Activated CD4-positive, alpha-beta T cell treated with anti-CD3 and anti-CD28 coated beads, Interleukin-2, amount 10 ng/mL, durations not matched to agents 24 days and 14 days (primary cell): ENCODE measurements around the gene PLIN4. TPM values are rescaled to one million over a fixed set of nuclear protein-coding genes. Genes with fewer than 3 reads are reported as not detected.
"Not testable (repeated sequence)": the region's sequence is repeated elsewhere in the genome, so short reads cannot be mapped to it uniquely, and the experiment has no call there.

Experiments
- DNase-seq: peaks from one replicate; pipeline ENCODE4 v3.0.0; 2022
- H3K27ac Mint-ChIP-seq: one replicate; pipeline ENCODE4 v1.8.0; 2022; ENCODE audit warnings: mild to moderate bottlenecking, mixed read lengths
- H3K27me3 Mint-ChIP-seq: one replicate; pipeline ENCODE4 v1.8.0; 2022; ENCODE audit warnings: mixed read lengths
- H3K36me3 Mint-ChIP-seq: one replicate; pipeline ENCODE4 v1.8.0; 2022; ENCODE audit warnings: low read depth, mild to moderate bottlenecking, mixed read lengths
- H3K4me1 Mint-ChIP-seq: one replicate; pipeline ENCODE4 v1.8.0; 2021; ENCODE audit warnings: mixed read lengths
- H3K4me3 Mint-ChIP-seq: one replicate; pipeline ENCODE4 v1.8.0; 2022; ENCODE audit warnings: mild to moderate bottlenecking, moderate library complexity, mixed read lengths
- H3K9me3 Mint-ChIP-seq: one replicate; pipeline ENCODE4 v1.8.0; 2021; ENCODE audit warnings: mixed read lengths
- intact Hi-C: fragments of 100-400 bp; cut with micrococcal nuclease; formaldehyde crosslinking; loops from one replicate; pipeline ENCODE4 v1.15.1; 2023
- total RNA-seq: library from RNA; stranded (reverse); gene quantifications from 2 replicates; pipeline ENCODE4 v1.2.3, GENCODE V29; 2022

PLIN4 gene
- total RNA-seq, 1 donor from 2014 or later = not detected

GRCh38 chr19:4554717-4555116, 36.4 kb upstream of the PLIN4 start:
- no peak overlapping the region for H3K4me3 Mint-ChIP-seq
- intact Hi-C loops = loop anchor here (5.0 kb wide), 1 partner anchor 83 kb away; the partner anchor contains the start of gene TNFAIP8L1
- H3K36me3 Mint-ChIP-seq = no peaks in the 10 kb centered on the region
- DNase-seq = no peak
- H3K9me3 Mint-ChIP-seq = no peaks in the 10 kb centered on the region
- H3K4me1 Mint-ChIP-seq = no peaks in the 10 kb centered on the region
- H3K27ac Mint-ChIP-seq = no peak overlapping the region
- H3K27me3 Mint-ChIP-seq = no peaks in the 10 kb centered on the region

- H3K36me3 Mint-ChIP-seq = no peaks in the 10 kb centered on the region
- DNase-seq = no peak
- H3K27me3 Mint-ChIP-seq = no peaks in the 10 kb centered on the region
- intact Hi-C loops = no loop called here
- no peaks in the 10 kb centered on the region for H3K9me3 Mint-ChIP-seq
- H3K27ac Mint-ChIP-seq = no peak overlapping the region
- H3K4me1 Mint-ChIP-seq = no peaks in the 10 kb centered on the region
- no peak overlapping the region for H3K4me3 Mint-ChIP-seq
Measured at GRCh38 chr19:4553775-4554174, 35.5 kb upstream of the PLIN4 start.

- Mint-ChIP-seq H3K36me3 (no peaks in the 10 kb centered on the region), H3K27ac (no peak overlapping the region), H3K9me3 (no peaks in the 10 kb centered on the region), H3K4me1 (no peaks in the 10 kb centered on the region), H3K4me3 (no peak overlapping the region), H3K27me3 (no peaks in the 10 kb centered on the region)
- no peak for DNase-seq
- intact Hi-C loops = no loop called here
Measured at GRCh38 chr19:4553092-4553695, 34.9 kb upstream of the PLIN4 start.

- no peak for DNase-seq
- Mint-ChIP-seq H3K36me3 (no peaks in the 10 kb centered on the region), H3K4me3 (no peak overlapping the region), H3K9me3 (no peaks in the 10 kb centered on the region), H3K4me1 (no peaks in the 10 kb centered on the region), H3K27ac (no peak overlapping the region), H3K27me3 (no peaks in the 10 kb centered on the region)
- intact Hi-C loops = no loop called here
Measured at GRCh38 chr19:4552525-4552819, 34.2 kb upstream of the PLIN4 start.

- Mint-ChIP-seq H3K27me3 (no peaks in the 10 kb centered on the region), H3K36me3 (no peaks in the 10 kb centered on the region), H3K4me1 (no peaks in the 10 kb centered on the region), H3K9me3 (no peaks in the 10 kb centered on the region), H3K4me3 (no peak overlapping the region), H3K27ac (no peak overlapping the region)
- DNase-seq = no peak
- intact Hi-C loops = no loop called here
Measured at GRCh38 chr19:4550479-4551050, 32.3 kb upstream of the PLIN4 start.

DNA sequence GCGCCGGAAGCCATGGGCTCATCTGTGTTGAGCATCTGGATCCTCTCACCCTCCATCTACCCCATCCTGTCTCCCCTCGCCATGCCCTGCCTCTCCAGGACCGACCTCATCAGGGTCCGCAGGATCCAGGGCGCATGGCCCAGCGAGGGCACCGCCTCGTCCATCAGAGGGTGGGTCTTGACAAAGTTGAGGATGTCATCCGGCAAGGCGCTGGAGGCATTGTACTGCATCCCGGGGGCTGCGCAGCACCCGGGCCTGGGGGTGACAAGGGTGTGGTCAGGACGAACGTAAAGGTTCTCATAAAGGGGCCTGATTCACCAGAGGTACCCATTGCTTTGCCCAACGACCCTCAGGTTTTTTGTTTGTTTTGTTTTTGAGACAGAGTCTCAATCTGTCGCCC, 31.7 kb upstream of the PLIN4 start:
- H3K4me3 Mint-ChIP-seq = no peak overlapping the region
- H3K27me3 Mint-ChIP-seq = no peaks in the 10 kb centered on the region
- intact Hi-C loops = no loop called here
- no peak for DNase-seq
- no peak overlapping the region for H3K27ac Mint-ChIP-seq
- H3K9me3 Mint-ChIP-seq = no peaks in the 10 kb centered on the region
- H3K4me1 Mint-ChIP-seq = no peaks in the 10 kb centered on the region
- no peaks in the 10 kb centered on the region for H3K36me3 Mint-ChIP-seq

DNA sequence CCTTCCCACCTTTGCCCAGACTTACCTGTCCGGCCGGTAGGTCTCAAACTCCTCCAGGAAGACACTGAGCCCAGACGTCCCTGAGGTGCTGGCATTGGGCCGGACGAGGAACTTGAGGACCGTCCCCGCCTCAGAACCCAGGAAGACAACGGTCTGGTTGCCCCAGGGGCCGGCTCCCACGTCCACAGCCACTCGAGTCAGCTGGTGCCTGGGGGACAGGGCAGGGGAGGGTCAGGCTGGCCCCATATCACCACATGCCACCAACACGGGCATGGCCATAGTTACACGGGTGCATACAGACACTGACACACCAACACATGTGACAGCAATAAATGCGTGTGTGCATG, 29.9 kb upstream of the PLIN4 start:
- DNase-seq = no peak
- no peaks in the 10 kb centered on the region for H3K36me3 Mint-ChIP-seq

DNA sequence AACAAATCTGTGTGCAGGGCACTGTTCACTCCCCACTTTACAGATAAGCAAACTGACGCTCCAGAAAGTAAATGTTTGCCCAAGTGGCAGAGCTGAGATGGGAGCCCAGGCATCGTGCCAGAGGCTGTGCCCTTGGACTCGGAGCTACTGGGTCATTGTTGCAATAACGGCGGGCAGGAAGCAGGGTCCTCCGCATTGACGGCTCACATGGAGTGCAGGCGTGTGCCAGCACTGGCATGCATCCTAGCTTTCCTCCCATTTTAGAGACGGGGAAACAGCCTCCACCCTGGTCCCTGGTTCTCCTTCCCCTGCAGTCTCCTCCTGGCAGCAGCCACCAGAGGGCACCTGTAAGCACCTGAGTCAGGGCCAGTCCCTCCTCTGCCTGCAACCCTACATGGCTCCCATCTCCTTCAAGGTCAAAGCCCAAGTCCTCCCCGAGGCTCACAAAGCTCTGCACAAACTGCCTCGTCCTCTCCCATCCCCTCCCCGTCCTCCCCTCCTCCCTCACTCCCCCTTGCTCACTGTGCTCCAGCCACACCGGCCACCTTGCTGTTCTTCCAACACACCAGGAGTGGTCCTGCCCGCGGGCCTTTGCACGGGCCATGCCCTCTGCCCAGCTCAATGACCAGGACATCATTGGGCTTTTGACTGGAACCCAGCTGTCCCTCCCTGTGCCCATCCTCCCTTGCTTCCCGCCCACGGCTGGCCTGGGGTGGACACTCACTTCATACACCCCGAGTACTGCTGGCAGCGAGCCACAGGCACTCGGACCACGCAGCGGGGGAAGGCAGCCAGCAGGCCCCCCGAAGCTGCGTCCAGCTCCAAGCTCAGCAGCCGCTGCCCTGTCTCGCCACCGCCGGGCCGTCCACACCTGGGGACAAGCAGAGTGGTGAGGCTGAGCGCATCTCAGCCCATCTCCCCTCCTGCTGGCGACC, 29.3 kb upstream of the PLIN4 start:
- intact Hi-C loops = no loop called here
- H3K27me3 Mint-ChIP-seq = no peaks in the 10 kb centered on the region
- H3K4me3 Mint-ChIP-seq = no peak overlapping the region
- H3K4me1 Mint-ChIP-seq = no peaks in the 10 kb centered on the region
- H3K27ac Mint-ChIP-seq = no peak overlapping the region
- H3K36me3 Mint-ChIP-seq = no peaks in the 10 kb centered on the region
- DNase-seq = no peak
- no peaks in the 10 kb centered on the region for H3K9me3 Mint-ChIP-seq

More for the DNA sequence above, 29.9 kb upstream of the PLIN4 start:
- Mint-ChIP-seq H3K9me3 (no peaks in the 10 kb centered on the region), H3K27me3 (no peaks in the 10 kb centered on the region), H3K4me1 (no peaks in the 10 kb centered on the region), H3K27ac (no peak overlapping the region), H3K4me3 (no peak overlapping the region)
- intact Hi-C loops = no loop called here

DNA sequence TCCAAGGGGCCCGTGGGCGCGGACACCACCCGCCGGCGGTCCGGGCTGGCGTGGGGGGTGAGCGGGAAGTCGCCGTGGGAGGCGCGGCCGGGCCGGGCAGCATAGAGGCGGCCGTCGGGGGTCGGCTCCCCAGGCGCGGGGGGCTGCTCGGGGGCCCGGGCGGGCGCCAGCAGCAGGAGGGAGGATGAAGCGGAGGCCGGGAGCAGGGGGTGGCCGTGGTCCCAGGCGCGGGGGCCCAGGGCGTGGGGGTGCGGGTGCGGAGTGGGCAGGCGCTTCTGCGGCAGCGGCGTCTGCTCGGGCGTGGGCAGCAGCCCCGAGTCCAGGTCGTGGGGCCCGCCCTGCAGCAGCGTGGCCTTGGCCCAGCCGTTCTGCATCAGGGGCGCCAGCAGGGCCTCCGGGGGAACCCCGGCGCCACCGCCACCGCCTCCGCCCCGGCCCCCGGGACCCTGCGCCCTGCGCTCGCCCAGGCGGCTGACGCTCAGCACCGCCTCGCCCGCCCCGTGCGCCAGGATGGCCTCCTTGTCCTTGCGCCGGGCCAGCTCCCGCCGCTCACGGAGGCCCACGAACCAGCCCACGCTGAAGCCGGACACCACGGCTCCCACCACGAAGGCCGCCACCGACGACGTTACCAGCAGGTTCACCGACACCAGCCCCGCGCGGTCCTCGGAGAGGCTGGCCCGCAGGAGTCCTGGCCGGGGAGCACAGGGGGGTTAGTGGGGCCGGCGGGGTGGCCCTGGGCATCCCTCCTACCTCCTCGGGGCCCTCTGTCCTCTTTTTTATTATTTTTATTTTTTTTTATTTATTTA, 25.8 kb upstream of the PLIN4 start:
- Mint-ChIP-seq H3K27me3 (no peaks in the 10 kb centered on the region), H3K36me3 (no peaks in the 10 kb centered on the region), H3K9me3 (no peaks in the 10 kb centered on the region), H3K4me1 (peaks cover 10% of the 10 kb centered on the region), H3K27ac (no peak overlapping the region), H3K4me3 (no peak overlapping the region)
- intact Hi-C loops = no loop called here
- DNase-seq = no peak

DNA sequence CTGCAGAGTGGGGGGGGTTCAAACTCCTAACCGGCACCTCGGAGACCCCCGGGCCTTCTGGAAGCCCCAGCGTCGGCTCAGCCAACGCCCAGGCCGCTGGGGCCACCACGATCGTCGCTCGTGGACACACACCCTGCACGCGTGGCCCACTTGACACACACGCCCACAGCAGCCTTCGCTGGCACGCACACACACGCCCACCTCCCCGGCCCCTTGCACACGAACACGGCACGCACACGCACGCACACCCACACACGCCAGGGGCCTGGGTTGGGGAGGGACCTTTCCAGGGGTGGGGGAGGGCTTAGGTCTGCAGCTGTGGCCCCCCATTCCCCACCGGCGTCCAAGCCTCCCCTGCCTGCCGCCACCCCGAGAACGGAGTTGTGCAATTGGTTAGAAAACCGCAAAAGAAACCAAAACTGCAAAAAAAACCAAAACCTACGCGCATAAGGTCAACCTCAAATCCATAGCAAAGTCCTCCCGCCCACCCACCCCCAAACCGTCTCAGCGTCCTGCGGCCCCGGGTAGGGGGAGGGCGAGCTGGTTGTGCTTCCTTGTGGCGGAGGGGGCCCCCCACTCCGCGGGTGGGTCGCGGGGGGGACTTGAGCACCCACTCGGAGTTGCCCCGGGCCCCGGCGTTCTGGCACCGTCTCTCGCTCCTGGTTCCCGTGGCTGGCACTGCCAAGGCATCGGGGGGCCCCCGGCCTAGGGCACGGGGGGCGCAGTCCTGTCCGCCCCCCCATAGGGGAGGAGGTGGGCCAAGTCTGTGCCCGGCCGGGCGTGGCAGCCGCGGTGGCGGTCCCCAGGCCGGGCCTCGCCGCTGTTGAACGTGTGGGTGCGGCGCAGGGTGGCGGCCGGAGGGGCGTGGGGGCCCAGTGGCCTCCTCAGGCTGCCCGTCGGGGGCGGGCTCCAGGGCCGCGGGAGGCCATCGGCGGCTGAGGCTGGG, 24.9 kb upstream of the PLIN4 start:
- intact Hi-C loops = no loop called here
- H3K27me3 Mint-ChIP-seq = no peaks in the 10 kb centered on the region
- no peaks in the 10 kb centered on the region for H3K36me3 Mint-ChIP-seq
- DNase-seq = no peak
- H3K4me3 Mint-ChIP-seq = no peak overlapping the region
- no peak overlapping the region for H3K27ac Mint-ChIP-seq
- peaks cover 12% of the 10 kb centered on the region for H3K4me1 Mint-ChIP-seq
- no peaks in the 10 kb centered on the region for H3K9me3 Mint-ChIP-seq

GRCh38 chr19:4541806-4542145, 23.5 kb upstream of the PLIN4 start:
- not testable (repeated sequence) for H3K36me3 Mint-ChIP-seq, H3K9me3 Mint-ChIP-seq
- peaks cover 12% of the 10 kb centered on the region for H3K4me1 Mint-ChIP-seq

DNA sequence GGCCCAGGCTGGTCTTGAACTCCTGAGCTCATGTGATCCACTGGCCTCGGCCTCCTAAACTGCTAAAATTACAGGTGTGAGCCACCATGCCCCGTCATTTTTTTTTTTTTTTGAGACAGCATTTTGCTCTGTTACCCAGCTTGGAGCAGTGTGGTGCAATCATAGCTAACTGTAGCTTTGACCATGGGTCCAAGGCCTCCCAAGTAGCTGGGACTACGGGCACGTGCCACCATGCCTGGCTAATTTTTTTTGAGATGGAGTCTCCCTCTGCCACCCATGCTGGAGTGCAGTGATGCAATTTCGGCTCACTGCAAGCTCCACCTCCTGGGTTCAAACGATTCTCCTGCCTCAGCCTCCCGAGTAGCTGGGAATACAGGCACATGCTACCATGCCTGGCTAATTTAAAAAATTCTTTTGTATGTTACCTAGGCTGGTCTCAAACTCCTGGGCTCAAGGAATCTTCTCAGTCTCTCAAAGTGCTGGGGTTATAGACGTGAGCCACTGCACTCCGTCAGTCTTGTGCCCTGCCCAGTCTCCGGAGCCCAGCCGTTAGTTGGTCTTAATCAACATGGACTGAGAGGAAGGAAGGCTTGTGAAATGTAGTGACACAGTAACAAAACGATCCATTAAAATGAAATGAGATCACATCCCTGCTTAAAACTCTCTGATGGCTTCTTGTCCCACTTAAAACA, 23.0 kb upstream of the PLIN4 start:
- DNase-seq = no peak
- Mint-ChIP-seq H3K36me3 (no peaks in the 10 kb centered on the region), H3K4me1 (peaks cover 12% of the 10 kb centered on the region), H3K9me3 (no peaks in the 10 kb centered on the region), H3K27me3 (no peaks in the 10 kb centered on the region), H3K4me3 (no peak overlapping the region), H3K27ac (no peak overlapping the region)
- intact Hi-C loops = no loop called here

More at GRCh38 chr19:4541806-4542145, 23.5 kb upstream of the PLIN4 start:
- H3K4me3 Mint-ChIP-seq, H3K27ac Mint-ChIP-seq, DNase-seq, H3K27me3 Mint-ChIP-seq, intact Hi-C loops: not testable (repeated sequence)
